ENCODE results near the gene OCIAD2.
A peak's percentile ranks its signal among the peaks of the same experiment; 100 is the strongest.
"Not testable (repeated sequence)": the region's sequence is repeated elsewhere in the genome, so short reads cannot be mapped to it uniquely, and the experiment has no call there.

The OCIAD2 gene

GRCh38 chr4:48924416-48924815 is 17.8 kb upstream of the OCIAD2 start:
- peaks cover 10% of the 10 kb centered on the region for H3K36me3 Mint-ChIP-seq
- no peak overlapping the region for H3K4me3 Mint-ChIP-seq
- H3K27ac Mint-ChIP-seq: no peak overlapping the region
- no peaks in the 10 kb centered on the region for H3K27me3 Mint-ChIP-seq
- DNase-seq: no peak
- peaks cover 21% of the 10 kb centered on the region for H3K4me1 Mint-ChIP-seq
- H3K9me3 Mint-ChIP-seq: peaks cover 11% of the 10 kb centered on the region
- CTCF ChIA-PET: interaction anchor here (0.6 to 1.0 kb wide), 2 partner anchors 20 to 51 kb away, joined by 3 to 4 read pairs; no protein-coding TSS in a partner anchor

GRCh38 chr4:48923065-48923464 is 16.5 kb upstream of the OCIAD2 start:
- H3K36me3 Mint-ChIP-seq: peaks cover 11% of the 10 kb centered on the region
- peaks cover 13% of the 10 kb centered on the region for H3K9me3 Mint-ChIP-seq
- H3K27ac Mint-ChIP-seq: peak overlapping the region; percentile 64
- H3K27me3 Mint-ChIP-seq, CTCF ChIA-PET, H3K4me3 Mint-ChIP-seq: not testable (repeated sequence)
- H3K4me1 Mint-ChIP-seq: peaks cover 21% of the 10 kb centered on the region
- DNase-seq: peak; percentile 48

GRCh38 chr4:48914311-48914710 is 7.7 kb upstream of the OCIAD2 start:
- H3K4me1 Mint-ChIP-seq: peaks cover 6% of the 10 kb centered on the region
- CTCF ChIA-PET: interaction anchor here (0.8 kb wide), 1 partner anchor 31 kb away, joined by 3 read pairs; no protein-coding TSS in a partner anchor
- H3K27me3 Mint-ChIP-seq: peaks cover 8% of the 10 kb centered on the region
- H3K4me3 Mint-ChIP-seq: no peak overlapping the region
- no peak overlapping the region for H3K27ac Mint-ChIP-seq
- peaks cover under 1% of the 10 kb centered on the region for H3K9me3 Mint-ChIP-seq
- peaks cover 1% of the 10 kb centered on the region for H3K36me3 Mint-ChIP-seq
- no peak for DNase-seq

GRCh38 chr4:48913346-48913745 is 6.8 kb upstream of the OCIAD2 start:
- Mint-ChIP-seq H3K4me1 (peaks cover 8% of the 10 kb centered on the region), H3K9me3 (no peaks in the 10 kb centered on the region), H3K4me3 (no peak overlapping the region), H3K27me3 (peaks cover 8% of the 10 kb centered on the region), H3K36me3 (no peaks in the 10 kb centered on the region), H3K27ac (no peak overlapping the region)
- DNase-seq: no peak
- CTCF ChIA-PET: interaction anchor here (0.9 kb wide), 1 partner anchor 335 kb away, joined by 3 read pairs; no protein-coding TSS in a partner anchor

GRCh38 chr4:48912349-48912748 is 5.8 kb upstream of the OCIAD2 start:
- H3K27ac Mint-ChIP-seq: no peak overlapping the region
- H3K4me3 Mint-ChIP-seq: no peak overlapping the region
- CTCF ChIA-PET: interaction anchor here (0.6 to 0.9 kb wide), 2 partner anchors 24 to 334 kb away, joined by 3 read pairs; no protein-coding TSS in a partner anchor
- no peaks in the 10 kb centered on the region for H3K36me3 Mint-ChIP-seq
- no peak for DNase-seq
- peaks cover 8% of the 10 kb centered on the region for H3K27me3 Mint-ChIP-seq
- no peaks in the 10 kb centered on the region for H3K9me3 Mint-ChIP-seq
- H3K4me1 Mint-ChIP-seq: peaks cover 9% of the 10 kb centered on the region

- no peak overlapping the region for H3K27ac Mint-ChIP-seq
- CTCF ChIA-PET: interaction anchor here (0.6 kb wide), 1 partner anchor 357 kb away, joined by 3 read pairs; no protein-coding TSS in a partner anchor
- H3K4me1 Mint-ChIP-seq: peaks cover 22% of the 10 kb centered on the region
These were observed 3.9 kb upstream of the OCIAD2 start for GRCh38 chr4:48910511-48910910.

GRCh38 chr4:48909697-48910096 is 3.1 kb upstream of the OCIAD2 start:
- CTCF ChIA-PET: no interaction called here
- Mint-ChIP-seq H3K27me3 (peaks cover 4% of the 10 kb centered on the region), H3K36me3 (peaks cover 9% of the 10 kb centered on the region), H3K4me3 (no peak overlapping the region), H3K4me1 (peaks cover 30% of the 10 kb centered on the region), H3K9me3 (no peaks in the 10 kb centered on the region), H3K27ac (no peak overlapping the region)
- peak; percentile 37 for DNase-seq

More at GRCh38 chr4:48910511-48910910, 3.9 kb upstream of the OCIAD2 start:
- DNase-seq: no peak
- Mint-ChIP-seq H3K27me3 (peaks cover 8% of the 10 kb centered on the region), H3K36me3 (peaks cover 3% of the 10 kb centered on the region), H3K4me3 (no peak overlapping the region), H3K9me3 (no peaks in the 10 kb centered on the region)

GRCh38 chr4:48908687-48909086 is 2.1 kb upstream of the OCIAD2 start:
- no peak for DNase-seq
- H3K36me3 Mint-ChIP-seq: peaks cover 16% of the 10 kb centered on the region
- CTCF ChIA-PET: no interaction called here
- H3K9me3 Mint-ChIP-seq: no peaks in the 10 kb centered on the region
- no peak overlapping the region for H3K4me3 Mint-ChIP-seq
- peaks cover 34% of the 10 kb centered on the region for H3K4me1 Mint-ChIP-seq
- H3K27ac Mint-ChIP-seq: no peak overlapping the region
- H3K27me3 Mint-ChIP-seq: peaks cover 4% of the 10 kb centered on the region

- CTCF ChIA-PET: no interaction called here
- no peaks in the 10 kb centered on the region for H3K9me3 Mint-ChIP-seq
- H3K27me3 Mint-ChIP-seq: no peaks in the 10 kb centered on the region
- H3K27ac Mint-ChIP-seq: no peak overlapping the region
- no peak for DNase-seq
- H3K36me3 Mint-ChIP-seq: peaks cover 20% of the 10 kb centered on the region
- peaks cover 40% of the 10 kb centered on the region for H3K4me1 Mint-ChIP-seq
- no peak overlapping the region for H3K4me3 Mint-ChIP-seq
These were observed 1.3 kb upstream of the OCIAD2 start for GRCh38 chr4:48907706-48908477.

GRCh38 chr4:48905363-48906015 is 1.1 kb downstream of the OCIAD2 start:
- H3K27me3 Mint-ChIP-seq: no peaks in the 10 kb centered on the region
- no peaks in the 10 kb centered on the region for H3K9me3 Mint-ChIP-seq
- peaks cover 37% of the 10 kb centered on the region for H3K36me3 Mint-ChIP-seq
- peak overlapping the region; percentile 72 for H3K27ac Mint-ChIP-seq
- no peak for DNase-seq
- H3K4me1 Mint-ChIP-seq: peaks cover 47% of the 10 kb centered on the region
- H3K4me3 Mint-ChIP-seq: peak overlapping the region; percentile 82
- CTCF ChIA-PET: interaction anchor here (1.0 to 1.9 kb wide), 2 partner anchors 40 to 127 kb away, joined by 4 to 7 read pairs; no protein-coding TSS in a partner anchor

- H3K9me3 Mint-ChIP-seq: no peaks in the 10 kb centered on the region
- no peak overlapping the region for H3K27ac Mint-ChIP-seq
- H3K36me3 Mint-ChIP-seq: peaks cover 43% of the 10 kb centered on the region
- H3K27me3 Mint-ChIP-seq: no peaks in the 10 kb centered on the region
- CTCF ChIA-PET: no interaction called here
- peak overlapping the region; percentile 82 for H3K4me3 Mint-ChIP-seq
- H3K4me1 Mint-ChIP-seq: peaks cover 50% of the 10 kb centered on the region
- no peak for DNase-seq
These were observed 1.9 kb downstream of the OCIAD2 start for GRCh38 chr4:48904541-48905142.

- Mint-ChIP-seq H3K27ac (no peak overlapping the region), H3K27me3 (no peaks in the 10 kb centered on the region), H3K9me3 (no peaks in the 10 kb centered on the region), H3K4me3 (no peak overlapping the region), H3K4me1 (peaks cover 53% of the 10 kb centered on the region), H3K36me3 (peaks cover 49% of the 10 kb centered on the region)
- DNase-seq: no peak
- CTCF ChIA-PET: no interaction called here
These were observed 2.5 kb downstream of the OCIAD2 start for GRCh38 chr4:48904101-48904500.

GRCh38 chr4:48902266-48902665 is 4.3 kb downstream of the OCIAD2 start:
- H3K36me3 Mint-ChIP-seq: peaks cover 66% of the 10 kb centered on the region
- CTCF ChIA-PET: no interaction called here
- H3K27ac Mint-ChIP-seq: no peak overlapping the region
- no peaks in the 10 kb centered on the region for H3K27me3 Mint-ChIP-seq
- peaks cover 55% of the 10 kb centered on the region for H3K4me1 Mint-ChIP-seq
- no peak for DNase-seq
- no peak overlapping the region for H3K4me3 Mint-ChIP-seq
- no peaks in the 10 kb centered on the region for H3K9me3 Mint-ChIP-seq

GRCh38 chr4:48901196-48901595 is 5.4 kb downstream of the OCIAD2 start:
- Mint-ChIP-seq H3K4me1 (peaks cover 48% of the 10 kb centered on the region), H3K9me3 (no peaks in the 10 kb centered on the region), H3K4me3 (no peak overlapping the region), H3K36me3 (peaks cover 72% of the 10 kb centered on the region), H3K27me3 (no peaks in the 10 kb centered on the region), H3K27ac (no peak overlapping the region)
- CTCF ChIA-PET: no interaction called here
- no peak for DNase-seq
